ENCODE results near the gene ARID3A. TPM values are rescaled to one million over a fixed set of nuclear protein-coding genes. Genes with fewer than 3 reads are reported as not detected.
"Not testable (repeated sequence)": the region's sequence is repeated elsewhere in the genome, so short reads cannot be mapped to it uniquely, and the experiment has no call there.

ARID3A gene
- polyA plus RNA-seq, 1 donor, result 17.3 TPM

- no peak for DNase-seq
These were observed 22.1 kb downstream of the ARID3A start for GRCh38 chr19:947707-948539.

- DNase-seq, result no peak
These were observed 23.1 kb downstream of the ARID3A start for GRCh38 chr19:948842-949496.

GRCh38 chr19:950352-951066 is 24.7 kb downstream of the ARID3A start:
- DNase-seq, result no peak

- DNase-seq, result no peak
These were observed 26.3 kb downstream of the ARID3A start for GRCh38 chr19:952049-952679.

GRCh38 chr19:952680-953444 is 27.0 kb downstream of the ARID3A start:
- DNase-seq, result no peak

GRCh38 chr19:953445-954271 is 27.8 kb downstream of the ARID3A start:
- DNase-seq, result no peak

- DNase-seq, result no peak
These were observed 28.4 kb downstream of the ARID3A start for GRCh38 chr19:954272-954671.

GRCh38 chr19:954672-955494 is 29.0 kb downstream of the ARID3A start:
- DNase-seq, result no peak

- DNase-seq, result no peak
These were observed 30.2 kb downstream of the ARID3A start for GRCh38 chr19:955803-956765.

- no peak for DNase-seq
These were observed 31.1 kb downstream of the ARID3A start for GRCh38 chr19:956766-957440.

- DNase-seq, result not testable (repeated sequence)
These were observed 31.7 kb downstream of the ARID3A start for GRCh38 chr19:957578-957977.

- DNase-seq, result no peak
These were observed 33.4 kb downstream of the ARID3A start for GRCh38 chr19:958967-959855.

GRCh38 chr19:960020-960419 is 34.2 kb downstream of the ARID3A start:
- no peak for DNase-seq

GRCh38 chr19:960601-960938 is 34.7 kb downstream of the ARID3A start:
- no peak for DNase-seq

- no peak for DNase-seq
These were observed 36.2 kb downstream of the ARID3A start for GRCh38 chr19:961866-962620.

- no peak for DNase-seq
These were observed 37.0 kb downstream of the ARID3A start for GRCh38 chr19:962683-963400.
